PFSK-1 (cell line): ENCODE results near the gene TMEM132A.

Source experiments
- FOXP2 ChIP-seq: optimal IDR thresholded peaks from 2 replicates; pipeline ENCODE3; 2011; ENCODE audit warnings: borderline replicate concordance, control low read depth, inconsistent platforms; ENCODE audit not compliant: insufficient read depth; ENCODE audit errors: extremely low read length, extremely low read depth
- POLR2AphosphoS5 ChIP-seq: IDR thresholded peaks from 2 replicates; pipeline ENCODE4 v1.6.1; 2012; ENCODE audit warnings: low read depth, mild to moderate bottlenecking, control low read depth, low read length, moderate library complexity
- REST ChIP-seq, 2 experiments: IDR thresholded peaks; 2 replicates each; pipeline versions ENCODE4 v1.6.1 to v1.8.0; 2011 to 2012; ENCODE audit warnings: low read depth in 2 of 2, low read length in 2 of 2, control low read depth in 1 of 2, inconsistent platforms in 1 of 2, mild to moderate bottlenecking in 1 of 2, moderate library complexity in 1 of 2; ENCODE audit not compliant: insufficient read depth in 1 of 2
- SIN3A ChIP-seq: IDR thresholded peaks from 2 replicates; pipeline ENCODE4 v1.6.1; 2012; ENCODE audit warnings: mild to moderate bottlenecking, low read length, moderate library complexity, borderline replicate concordance; ENCODE audit not compliant: insufficient read depth
- TAF1 ChIP-seq: IDR thresholded peaks from 2 replicates; pipeline ENCODE4 v1.6.1; 2012; ENCODE audit warnings: low read length, control low read depth, borderline replicate concordance; ENCODE audit not compliant: insufficient read depth

The TMEM132A gene

GRCh38 chr11:60985991-60986915 is 62.0 kb downstream of the TMEM132A start:
- TF ChIP-seq TAF1 (no peak), REST (IDR thresholded peaks at IDR 0.05; ENCODE audit: insufficient read depth in 1 of 2, low read depth in 2 of 2, low read length in 2 of 2) (no peak), SIN3A (no peak), POLR2AphosphoS5 (no peak), FOXP2 (no peak)
